ENCODE measurements around the gene MCC. TPM values are rescaled to one million over a fixed set of nuclear protein-coding genes. Genes with fewer than 3 reads are reported as not detected.

MCC gene
- 10.2 TPM for total RNA-seq

DNA sequence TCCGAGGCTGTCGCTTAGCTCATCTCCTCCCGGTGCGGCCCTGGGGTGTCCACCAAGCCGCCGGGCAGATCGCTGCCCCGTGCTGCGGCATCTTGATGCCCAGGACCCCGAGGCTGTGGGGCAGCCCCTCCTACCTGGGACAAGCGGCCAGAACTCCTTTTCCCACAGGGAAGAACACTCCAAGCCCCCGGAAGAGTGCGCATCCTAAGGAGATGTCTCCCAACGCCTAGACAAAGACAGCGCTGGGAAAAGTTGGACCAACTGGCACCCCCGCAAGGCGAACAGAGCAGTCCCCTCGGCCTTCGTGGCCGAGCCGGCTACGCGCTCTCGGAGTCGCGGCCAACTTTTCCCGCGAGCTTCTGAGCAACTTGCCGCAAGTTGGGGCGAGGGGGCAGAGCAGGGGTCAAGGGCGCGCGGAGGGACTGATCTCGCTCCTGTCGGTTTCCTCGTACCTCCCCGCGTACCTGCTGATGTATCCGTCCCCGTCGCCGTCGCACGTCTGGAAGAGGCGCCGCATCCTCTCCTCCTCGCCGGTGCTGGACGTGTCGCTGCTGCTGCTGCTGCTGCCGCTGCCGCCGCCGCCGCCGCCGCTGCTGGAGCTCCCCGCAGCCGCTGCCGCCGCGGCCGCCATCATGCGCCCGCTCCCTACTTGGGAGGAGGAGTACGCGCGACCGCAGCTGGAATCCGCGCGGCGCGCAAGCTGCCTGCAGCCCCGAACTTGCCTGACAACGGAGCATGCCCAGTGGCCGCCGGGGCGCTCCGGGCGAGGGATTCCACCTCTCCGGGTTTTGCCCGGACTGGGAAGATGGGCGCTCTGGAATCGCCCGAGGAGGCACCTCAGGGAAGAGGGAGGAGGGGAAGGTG is at the start of gene MCC:
MCC (minus strand) TSS at position 673 of the 864 bp plus-strand sequence.
- FAIRE-seq, result no peak
- peak; percentile 57 to 74 for DNase-seq (ENCODE audit: low spot score in 2 of 2)

DNA sequence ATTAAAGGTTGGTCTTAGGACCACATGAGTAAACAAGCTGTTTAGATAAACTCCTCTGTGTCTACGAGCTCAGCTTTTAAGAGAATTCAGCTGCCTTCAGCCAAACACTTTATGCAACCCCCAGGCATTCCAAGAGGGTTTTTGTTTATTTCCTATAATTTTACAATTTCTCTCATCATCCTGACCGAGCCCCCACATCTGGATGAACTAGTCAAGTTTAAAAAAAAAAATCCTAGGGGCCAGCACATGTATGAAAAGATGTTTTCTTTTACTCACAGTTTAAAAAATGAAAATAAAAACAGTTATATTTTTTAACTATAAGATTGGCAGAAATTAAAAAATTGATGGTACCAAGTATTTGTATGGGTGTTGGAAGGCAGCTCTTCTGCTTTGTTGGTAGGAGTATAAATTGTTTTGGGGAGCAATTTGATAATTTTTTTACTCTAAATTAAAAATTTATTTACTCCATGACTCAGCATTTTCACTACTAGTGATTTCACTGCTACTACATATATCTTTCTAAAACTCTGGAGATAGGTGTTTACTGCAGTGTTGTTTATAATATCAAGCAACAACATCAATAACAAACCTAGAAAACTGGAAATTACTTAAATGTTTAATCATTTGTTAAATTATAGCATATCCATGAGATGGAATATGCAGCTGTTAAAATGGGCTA is 43.4 kb upstream of the MCC start:
- FAIRE-seq (no peak), DNase-seq (ENCODE audit: low spot score in 2 of 2) (no peak)

DNA sequence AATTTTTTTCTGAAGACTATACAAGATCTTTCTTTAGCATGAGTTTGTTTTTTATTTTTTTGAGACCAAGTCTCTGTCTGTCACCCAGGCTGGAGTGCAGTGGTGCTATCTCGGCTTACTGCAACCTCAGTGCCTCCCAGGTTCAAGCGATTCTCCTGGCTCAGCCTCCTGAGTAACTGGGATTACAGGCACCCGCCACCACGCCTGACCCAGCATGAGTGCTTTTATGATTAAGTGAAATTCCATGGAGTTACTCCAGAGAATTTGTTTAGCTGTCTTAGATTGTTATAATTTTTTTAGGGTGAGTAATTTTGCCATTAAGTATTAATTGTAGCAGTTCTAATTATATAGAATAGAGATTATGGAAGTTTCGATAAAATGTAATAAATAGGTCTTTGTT is 39.5 kb upstream of the MCC start:
- no peak for DNase-seq (ENCODE audit: low spot score in 2 of 2)
- FAIRE-seq, result no peak

DNA sequence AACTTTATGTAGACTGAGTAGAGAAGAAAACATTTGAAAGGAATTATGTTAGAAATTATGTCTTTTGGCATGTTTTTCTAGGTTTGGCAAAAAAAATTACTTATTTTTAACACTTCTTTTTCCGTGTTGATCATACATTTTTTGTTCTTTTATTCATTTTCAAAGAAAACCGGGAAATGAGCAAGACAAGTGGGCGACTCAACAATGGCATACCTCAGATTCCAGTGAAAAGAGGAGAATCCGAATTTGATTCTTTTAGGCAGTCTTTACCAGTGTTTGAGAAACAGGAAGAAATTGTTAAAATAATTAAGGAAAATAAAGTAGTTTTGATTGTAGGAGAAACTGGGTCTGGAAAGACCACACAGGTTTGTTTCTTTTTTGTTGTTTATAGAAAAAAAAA is 38.2 kb upstream of the MCC start:
- FAIRE-seq, result no peak
- no peak for DNase-seq (ENCODE audit: low spot score in 2 of 2)

DNA sequence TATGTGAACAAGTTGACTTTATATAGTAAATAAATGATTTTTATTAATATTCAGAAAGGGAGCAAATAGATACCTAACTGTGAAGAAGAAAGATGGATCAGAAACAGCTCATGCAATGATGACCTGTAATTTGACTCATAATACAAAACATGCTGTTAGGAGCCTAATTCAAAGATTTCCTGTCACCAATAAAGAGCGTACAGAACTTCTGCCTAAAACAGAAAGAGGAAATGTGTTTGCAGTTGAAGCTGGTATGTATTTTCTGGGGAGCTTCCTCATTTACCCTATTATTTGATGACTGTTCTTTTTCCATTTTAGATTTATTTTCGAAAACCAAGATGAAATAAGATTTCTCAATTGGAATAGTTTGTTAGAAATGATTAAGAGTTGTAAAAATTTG is 36.7 kb upstream of the MCC start:
- DNase-seq (ENCODE audit: low spot score in 2 of 2) (no peak), FAIRE-seq (no peak)

DNA sequence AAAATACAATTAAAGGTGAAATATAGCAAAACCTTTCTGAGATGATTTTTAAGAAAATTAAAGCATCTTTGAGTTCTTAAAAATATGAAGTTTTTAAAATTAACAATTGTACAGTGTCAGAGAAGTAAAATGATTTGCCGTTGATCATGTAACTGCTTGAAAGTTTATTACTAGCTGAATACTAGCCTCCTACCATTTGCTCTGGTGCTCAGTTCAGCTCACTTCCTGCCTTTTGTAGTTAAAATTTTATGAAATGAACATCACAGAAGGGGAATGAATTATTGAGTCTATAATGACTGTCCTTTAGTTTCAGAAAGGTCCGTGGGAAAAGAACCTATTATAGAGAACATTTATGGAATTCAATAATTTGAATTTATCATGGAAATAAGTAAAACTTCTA is 34.9 kb upstream of the MCC start:
- DNase-seq (ENCODE audit: low spot score in 2 of 2) (no peak), FAIRE-seq (no peak)

DNA sequence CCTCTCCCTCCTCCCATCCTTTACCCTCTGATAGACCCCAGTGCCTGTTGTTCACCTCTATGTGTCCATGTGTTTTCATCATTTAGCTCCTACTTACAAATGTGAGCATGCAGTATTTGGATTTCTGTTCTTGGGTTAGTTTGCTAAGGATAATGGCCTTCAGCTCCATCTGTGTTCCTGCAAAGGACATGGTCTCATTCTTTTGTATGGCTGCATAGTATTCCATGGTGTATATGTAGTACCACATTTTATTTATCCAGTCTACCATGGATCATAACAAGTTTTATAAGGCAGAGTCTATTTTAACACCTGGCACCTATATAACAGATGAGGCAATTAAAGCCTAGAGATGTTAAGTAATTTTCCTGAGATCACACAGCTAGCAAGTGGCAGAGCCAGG is 32.6 kb upstream of the MCC start:
- DNase-seq (ENCODE audit: low spot score in 2 of 2) (no peak), FAIRE-seq (no peak)

DNA sequence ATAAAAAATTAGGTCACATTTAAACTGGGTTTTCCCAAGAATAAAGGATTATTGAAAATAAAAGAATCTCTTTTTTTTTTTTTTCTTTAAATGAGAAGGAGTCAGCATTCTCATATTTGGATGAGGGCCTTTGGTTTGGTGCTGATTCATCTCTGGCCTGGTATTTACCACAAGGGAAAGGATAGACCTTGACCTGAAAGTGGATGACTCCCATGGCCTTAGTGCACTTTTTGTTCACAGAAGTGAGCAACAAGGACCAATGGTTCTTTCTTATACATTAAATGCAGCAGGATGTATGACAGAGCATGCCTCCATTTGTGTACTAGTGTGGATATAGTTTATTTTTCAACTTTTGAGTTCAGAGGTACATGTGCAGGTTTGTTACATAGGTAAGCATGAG is 32.2 kb upstream of the MCC start:
- DNase-seq (ENCODE audit: low spot score in 2 of 2) (no peak), FAIRE-seq (no peak)

DNA sequence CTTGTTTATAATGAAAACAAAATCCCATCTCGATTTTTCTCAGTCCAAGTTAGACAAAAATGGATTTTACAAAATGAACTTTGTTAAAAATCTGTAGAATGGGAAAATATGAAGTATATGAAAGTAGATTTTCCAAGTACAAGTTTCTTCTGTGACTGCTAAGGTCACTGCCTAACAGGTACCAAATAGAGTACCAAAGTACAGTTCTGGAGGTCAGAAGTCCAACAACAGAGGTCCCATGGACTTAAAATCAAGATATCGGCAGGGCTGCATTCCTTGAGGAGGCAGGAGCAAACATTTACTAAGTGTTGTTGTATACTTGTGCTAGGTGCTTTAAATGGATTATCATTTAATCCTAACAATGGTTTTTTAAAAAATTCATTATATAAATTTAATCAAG is 31.2 kb upstream of the MCC start:
- FAIRE-seq (no peak), DNase-seq (ENCODE audit: low spot score in 2 of 2) (no peak)

DNA sequence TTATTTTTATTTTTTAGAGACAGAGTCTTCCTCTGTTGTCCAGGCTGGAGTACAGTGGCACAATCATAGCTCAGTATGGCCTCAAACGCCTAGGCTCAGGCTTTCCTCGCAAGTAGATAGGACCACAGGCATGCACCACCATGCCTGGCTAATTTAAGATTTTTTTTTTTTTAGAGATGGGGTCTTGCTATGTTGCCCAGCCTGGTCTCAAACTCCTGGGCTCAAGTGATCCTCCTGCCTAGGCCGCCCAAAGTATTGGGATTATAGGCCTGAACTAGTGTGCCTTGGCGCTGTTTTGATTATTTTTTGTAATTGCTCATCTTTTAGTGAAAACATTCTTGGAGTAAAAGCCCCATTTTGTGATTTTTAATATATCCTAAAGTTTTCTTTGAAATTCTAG is 30.6 kb upstream of the MCC start:
- DNase-seq (ENCODE audit: low spot score in 2 of 2) (no peak), FAIRE-seq (no peak)

DNA sequence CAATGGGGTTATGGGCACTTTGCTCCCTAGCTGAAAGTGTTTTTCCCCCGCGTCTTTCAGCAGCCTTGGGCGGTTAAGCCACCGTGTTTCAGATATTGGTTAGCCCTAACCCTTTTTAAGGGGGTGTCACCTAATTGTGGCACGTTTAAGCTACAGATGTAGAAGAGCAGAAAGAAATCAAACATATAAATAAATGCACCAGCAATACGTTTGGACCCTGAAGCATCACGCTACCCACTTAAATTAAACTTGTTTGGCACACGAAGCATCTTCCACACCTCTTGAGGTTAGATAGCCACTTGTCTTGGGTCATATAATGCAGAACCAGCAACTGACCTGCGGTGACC is 26.0 kb upstream of the MCC start:
- no peak for FAIRE-seq
- DNase-seq (ENCODE audit: low spot score in 2 of 2), result no peak

DNA sequence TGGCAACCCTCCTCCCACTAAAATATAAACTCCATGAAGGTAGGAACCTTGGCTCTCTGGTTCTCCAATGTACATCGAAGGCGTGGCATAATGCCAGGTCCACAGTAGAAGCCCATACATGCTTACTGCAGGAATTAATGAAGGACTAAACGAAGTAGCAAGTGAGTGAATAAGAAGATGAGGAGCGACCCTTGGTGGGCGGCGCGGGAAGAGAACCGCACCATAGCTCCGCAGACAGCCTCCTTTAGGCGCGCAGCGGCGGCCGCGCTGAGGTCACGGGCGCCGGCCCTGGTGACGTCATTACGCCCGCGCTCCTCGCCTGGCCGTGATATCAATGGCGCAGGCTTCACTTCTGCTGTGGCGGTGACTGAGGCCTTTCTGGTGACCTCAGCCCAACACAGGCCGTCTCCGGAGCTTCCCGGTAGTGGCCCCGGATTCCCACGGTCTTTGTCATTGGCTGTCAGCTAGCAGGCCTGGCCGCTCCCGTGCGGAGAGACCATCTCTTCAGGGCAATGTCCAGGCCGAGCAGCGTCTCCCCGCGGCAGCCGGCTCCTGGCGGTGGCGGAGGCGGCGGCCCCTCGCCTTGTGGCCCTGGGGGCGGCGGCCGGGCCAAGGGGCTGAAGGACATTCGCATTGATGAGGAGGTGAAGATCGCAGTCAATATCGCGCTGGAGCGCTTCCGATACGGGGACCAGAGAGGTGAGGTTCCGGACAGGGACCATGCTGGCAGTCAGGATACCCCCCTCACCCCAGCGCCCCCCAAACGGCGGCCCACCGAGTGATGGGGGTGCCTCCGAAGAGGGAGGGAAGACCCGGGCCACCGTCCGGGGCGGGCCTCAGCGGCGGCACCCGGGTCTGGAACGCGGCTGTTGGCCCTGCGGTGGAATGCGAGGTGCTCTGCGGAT is 25.4 kb upstream of the MCC start, which contains the start of gene YTHDC2:
YTHDC2 (plus strand) TSS at position 311 of the 905 bp plus-strand sequence; CDS start at position 513, 202 bp downstream.
- DNase-seq (ENCODE audit: low spot score in 2 of 2), result peak; percentile 66 to 69
- FAIRE-seq, result no peak

DNA sequence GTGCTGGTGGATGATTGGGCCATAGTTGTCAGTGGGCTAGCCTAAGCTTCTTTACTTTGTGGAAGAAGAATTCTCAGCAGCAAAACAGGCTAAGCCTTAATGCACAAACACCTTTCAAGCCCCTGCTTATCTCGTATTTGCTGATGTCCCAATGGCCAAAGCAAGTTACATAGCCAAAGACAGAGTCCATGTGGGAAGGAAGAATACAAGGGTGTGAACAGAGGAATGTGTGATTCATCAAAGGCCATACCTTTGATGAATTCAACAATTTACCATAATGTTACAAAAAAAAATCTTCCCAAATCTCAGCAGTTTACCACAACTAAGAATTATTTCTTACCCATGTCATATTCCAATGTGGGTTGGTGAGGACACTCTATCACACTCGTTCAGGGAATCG is 24.1 kb upstream of the MCC start:
- DNase-seq (ENCODE audit: low spot score in 2 of 2) (no peak), FAIRE-seq (no peak)

DNA sequence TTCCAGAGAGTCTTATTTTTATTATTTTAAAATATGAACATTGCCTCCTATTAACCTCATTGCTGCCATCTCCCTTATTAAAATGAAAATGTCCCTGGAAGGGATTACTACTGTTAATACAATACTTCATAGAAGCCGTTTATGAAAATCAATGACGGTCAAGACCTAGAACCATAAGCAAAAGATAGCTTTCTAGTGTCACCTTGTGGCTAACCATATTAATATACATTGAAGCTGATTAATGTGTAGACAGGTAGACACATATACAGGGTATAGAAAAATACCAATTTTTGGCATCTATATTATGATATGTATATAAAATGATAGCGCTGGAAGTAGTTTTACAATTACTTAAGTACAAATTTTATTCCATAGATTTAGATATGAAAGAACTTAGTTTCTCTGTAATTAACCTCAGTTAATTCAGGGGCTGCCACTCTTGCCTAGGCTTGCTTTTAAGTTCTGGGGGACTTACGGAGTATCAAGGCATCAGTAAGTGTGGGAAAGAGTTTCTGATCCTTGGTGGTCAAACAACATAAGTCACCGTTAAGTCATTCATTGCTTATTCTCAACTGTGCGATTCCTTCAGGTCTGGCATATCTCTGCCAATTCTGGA is 22.7 kb upstream of the MCC start:
- FAIRE-seq (no peak), DNase-seq (ENCODE audit: low spot score in 2 of 2) (no peak)

DNA sequence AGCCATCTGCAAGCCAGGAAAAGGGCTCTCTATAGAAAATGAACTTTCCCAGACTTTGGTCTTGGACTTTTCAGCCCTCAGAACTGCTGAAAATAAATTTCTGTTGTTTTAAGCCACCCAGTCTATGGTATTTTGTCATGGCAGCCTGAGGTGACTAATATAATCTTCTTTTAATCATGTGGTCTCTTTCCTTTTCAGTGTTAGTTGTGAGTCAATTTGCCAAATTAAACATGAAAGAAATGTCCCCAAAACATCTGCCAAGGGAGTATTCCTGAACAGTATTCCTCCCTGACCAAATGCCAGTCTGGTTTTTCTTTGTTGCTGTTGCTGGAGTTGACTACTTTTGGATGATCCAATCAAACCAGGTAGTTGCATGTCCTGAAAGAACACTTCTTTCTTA is 20.5 kb upstream of the MCC start:
- DNase-seq (ENCODE audit: low spot score in 2 of 2), result no peak
- FAIRE-seq, result no peak

DNA sequence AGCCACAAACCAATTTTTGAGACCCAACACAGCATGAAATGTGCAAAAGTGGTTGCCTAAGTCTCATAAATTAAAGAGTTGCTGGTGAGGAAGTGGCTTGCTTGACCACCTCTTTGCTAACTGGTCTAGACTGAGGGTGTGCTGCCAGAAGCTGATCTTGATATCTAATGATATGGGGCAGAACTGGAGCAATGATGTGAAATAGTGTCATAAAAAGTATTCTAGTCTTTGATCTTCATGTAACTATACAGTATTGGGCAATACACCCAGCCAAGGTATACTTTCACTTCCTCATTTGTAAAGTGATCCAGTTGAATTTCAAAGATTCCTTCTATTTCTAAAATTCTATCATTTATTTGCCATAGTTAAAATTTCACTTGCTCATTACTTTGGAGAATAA is 19.3 kb upstream of the MCC start:
- FAIRE-seq (no peak), DNase-seq (ENCODE audit: low spot score in 2 of 2) (no peak)

DNA sequence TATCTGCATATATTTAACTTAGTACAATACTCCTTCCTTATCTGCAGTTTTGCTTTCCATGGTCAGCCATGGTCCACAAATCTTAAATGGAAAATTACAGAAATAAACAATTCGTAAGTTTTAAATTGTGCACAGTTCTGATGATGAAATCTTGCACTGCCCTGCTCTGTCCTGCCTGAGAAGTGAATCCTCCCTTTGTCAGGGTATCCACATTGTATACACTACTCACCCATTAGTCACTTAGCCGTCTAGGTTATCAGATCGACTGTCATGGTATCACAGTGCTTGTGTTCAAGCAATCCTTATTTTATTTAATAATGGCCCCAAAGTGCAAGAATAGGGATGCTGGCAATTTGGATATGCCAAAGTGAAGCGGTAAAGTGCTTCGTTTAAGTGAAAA is 16.9 kb upstream of the MCC start:
- no peak for DNase-seq (ENCODE audit: low spot score in 2 of 2)
- FAIRE-seq, result no peak

DNA sequence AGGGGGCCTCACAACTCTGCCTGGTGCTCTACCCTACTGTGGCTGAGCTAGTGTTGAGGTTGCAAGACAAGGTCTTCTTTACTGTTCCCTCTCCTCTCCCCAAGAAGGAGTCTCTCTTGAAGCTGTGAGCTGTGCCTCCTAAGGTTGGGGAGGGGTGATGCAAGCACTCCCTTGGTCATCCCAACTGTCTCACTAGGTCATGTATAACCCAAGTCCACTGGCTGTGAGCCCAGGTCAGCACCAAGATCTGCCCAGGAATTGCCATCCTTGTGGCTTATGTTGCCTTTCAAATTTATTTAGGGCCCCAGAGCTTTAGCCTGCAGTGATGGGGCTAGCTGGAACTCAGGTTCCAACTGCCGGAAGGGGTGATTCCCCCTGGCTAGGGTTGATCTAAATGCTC is 14.9 kb upstream of the MCC start:
- DNase-seq (ENCODE audit: low spot score in 2 of 2) (no peak), FAIRE-seq (no peak)

DNA sequence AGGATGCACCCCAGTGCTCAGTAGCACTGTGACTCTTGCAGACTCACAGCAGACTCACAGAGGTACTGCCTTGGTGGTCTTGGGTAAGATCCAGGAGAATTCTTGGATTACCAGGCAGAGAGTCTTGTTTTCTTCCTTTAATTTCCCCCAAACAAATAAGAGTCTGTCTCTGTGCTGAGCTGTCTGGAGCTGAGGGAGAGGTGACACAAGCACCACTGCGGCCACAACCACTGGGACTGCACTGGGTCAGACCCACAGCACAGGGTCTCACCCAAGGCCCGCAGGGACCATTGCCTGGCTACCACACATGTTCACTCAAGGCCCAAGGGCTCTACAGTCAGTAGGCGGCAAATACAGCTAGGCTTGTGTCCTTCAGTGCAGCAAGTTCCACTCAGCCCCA is 13.8 kb upstream of the MCC start:
- FAIRE-seq (no peak), DNase-seq (ENCODE audit: low spot score in 2 of 2) (no peak)

DNA sequence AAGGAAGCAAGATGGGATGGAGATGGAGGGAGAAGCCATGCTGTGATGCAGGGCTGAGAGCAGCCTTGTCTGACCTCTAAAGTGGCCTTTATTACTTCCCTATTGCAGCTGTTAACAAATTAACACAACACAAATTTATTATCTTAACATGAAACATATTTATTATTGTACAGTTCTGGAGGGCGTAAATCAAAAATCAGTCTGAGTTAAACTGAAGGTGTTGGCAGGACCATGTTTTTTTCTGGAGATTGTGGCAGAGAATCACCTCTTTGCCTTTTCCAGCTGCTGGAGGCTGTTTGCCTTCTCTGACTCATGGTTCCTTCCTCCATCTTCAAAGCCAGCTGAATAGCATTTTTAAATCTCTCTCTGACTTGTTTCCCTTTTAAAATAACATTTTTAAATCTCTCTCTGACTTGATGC is 7.2 kb upstream of the MCC start:
- FAIRE-seq, result no peak
- DNase-seq (ENCODE audit: low spot score in 2 of 2), result no peak

DNA sequence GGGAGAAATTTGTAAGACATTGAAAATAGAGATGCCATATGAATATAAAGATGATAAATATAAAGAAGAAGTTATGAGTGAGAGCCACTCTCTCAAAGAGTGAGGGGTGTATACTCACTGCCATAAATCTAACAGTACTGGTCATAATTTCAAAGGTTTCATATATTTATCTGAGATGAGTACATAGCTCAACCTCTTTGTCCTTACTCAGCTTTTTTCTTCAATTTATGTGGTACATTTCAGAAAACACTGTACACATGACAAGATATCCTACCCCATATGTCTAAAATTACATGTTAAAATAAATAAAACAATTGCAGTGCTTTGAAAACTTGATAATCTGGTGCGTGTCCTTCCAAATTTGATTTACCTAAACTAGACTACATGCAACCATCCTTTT is 5.2 kb upstream of the MCC start:
- DNase-seq (ENCODE audit: low spot score in 2 of 2) (no peak), FAIRE-seq (no peak)
